ENCODE results near the gene RBM20. TPM values are rescaled to one million over a fixed set of nuclear protein-coding genes. Genes with fewer than 3 reads are reported as not detected.
A peak's percentile ranks its signal among the peaks of the same experiment; 100 is the strongest.

The RBM20 gene
- total and polyA plus RNA-seq, 2 of the 13 experiments (the other 11 are each of a cell fraction or from before 2014, with no cell fraction given): 0.02 to 0.22 TPM

- TF ChIP-seq ZFP36L1 (CRISPR knock-in tag; IDR thresholded peaks at IDR 0.05) (no peak), MYC (CRISPR knock-in tag; IDR thresholded peaks at IDR 0.05; ENCODE audit: borderline replicate concordance) (no peak), TFE3 (CRISPR knock-in tag; IDR thresholded peaks at IDR 0.05) (no peak; the same call in 1 of the 2 replicates), TBX2 (CRISPR knock-in tag; IDR thresholded peaks at IDR 0.05; ENCODE audit: borderline replicate concordance) (peak; percentile 74; the same call in 1 of the 2 replicates), ZNF3 (CRISPR knock-in tag; IDR thresholded peaks at IDR 0.05) (no peak), ZNF484 (CRISPR knock-in tag; IDR thresholded peaks at IDR 0.05; ENCODE audit: borderline replicate concordance, low read depth) (no peak), ATF3 (CRISPR knock-in tag; IDR thresholded peaks at IDR 0.05) (no peak), AHR (CRISPR knock-in tag; IDR thresholded peaks at IDR 0.05) (no peak), SNAI1 (CRISPR knock-in tag; IDR thresholded peaks at IDR 0.05; ENCODE audit: borderline replicate concordance) (no peak), LRRFIP1 (CRISPR knock-in tag; conservative IDR thresholded peaks at IDR 0.05) (no peak), ZNF260 (CRISPR knock-in tag; IDR thresholded peaks at IDR 0.05; ENCODE audit: borderline replicate concordance, low read depth) (no peak), ZBTB44 (CRISPR knock-in tag; IDR thresholded peaks at IDR 0.05) (no peak), ISL2 (CRISPR knock-in tag; IDR thresholded peaks at IDR 0.05) (no peak), ZNF788 (CRISPR knock-in tag; IDR thresholded peaks at IDR 0.05; ENCODE audit: borderline replicate concordance) (no peak), HDAC2 (CRISPR knock-in tag; IDR thresholded peaks at IDR 0.05) (peak; percentile 68), MTA1 (CRISPR knock-in tag; IDR thresholded peaks at IDR 0.05; ENCODE audit: borderline replicate concordance) (no peak), NFE2L1 (CRISPR knock-in tag; IDR thresholded peaks at IDR 0.05; ENCODE audit: borderline replicate concordance) (no peak), NFKBIZ (CRISPR knock-in tag; IDR thresholded peaks at IDR 0.05) (no peak)
- TF ChIP-seq, protein P1, sequence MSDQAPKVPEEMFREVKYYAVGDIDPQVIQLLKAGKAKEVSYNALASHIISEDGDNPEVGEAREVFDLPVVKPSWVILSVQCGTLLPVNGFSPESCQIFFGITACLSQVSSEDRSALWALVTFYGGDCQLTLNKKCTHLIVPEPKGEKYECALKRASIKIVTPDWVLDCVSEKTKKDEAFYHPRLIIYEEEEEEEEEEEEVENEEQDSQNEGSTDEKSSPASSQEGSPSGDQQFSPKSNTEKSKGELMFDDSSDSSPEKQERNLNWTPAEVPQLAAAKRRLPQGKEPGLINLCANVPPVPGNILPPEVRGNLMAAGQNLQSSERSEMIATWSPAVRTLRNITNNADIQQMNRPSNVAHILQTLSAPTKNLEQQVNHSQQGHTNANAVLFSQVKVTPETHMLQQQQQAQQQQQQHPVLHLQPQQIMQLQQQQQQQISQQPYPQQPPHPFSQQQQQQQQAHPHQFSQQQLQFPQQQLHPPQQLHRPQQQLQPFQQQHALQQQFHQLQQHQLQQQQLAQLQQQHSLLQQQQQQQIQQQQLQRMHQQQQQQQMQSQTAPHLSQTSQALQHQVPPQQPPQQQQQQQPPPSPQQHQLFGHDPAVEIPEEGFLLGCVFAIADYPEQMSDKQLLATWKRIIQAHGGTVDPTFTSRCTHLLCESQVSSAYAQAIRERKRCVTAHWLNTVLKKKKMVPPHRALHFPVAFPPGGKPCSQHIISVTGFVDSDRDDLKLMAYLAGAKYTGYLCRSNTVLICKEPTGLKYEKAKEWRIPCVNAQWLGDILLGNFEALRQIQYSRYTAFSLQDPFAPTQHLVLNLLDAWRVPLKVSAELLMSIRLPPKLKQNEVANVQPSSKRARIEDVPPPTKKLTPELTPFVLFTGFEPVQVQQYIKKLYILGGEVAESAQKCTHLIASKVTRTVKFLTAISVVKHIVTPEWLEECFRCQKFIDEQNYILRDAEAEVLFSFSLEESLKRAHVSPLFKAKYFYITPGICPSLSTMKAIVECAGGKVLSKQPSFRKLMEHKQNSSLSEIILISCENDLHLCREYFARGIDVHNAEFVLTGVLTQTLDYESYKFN (CRISPR knock-in tag; conservative IDR thresholded peaks at IDR 0.05): peak; percentile 74
- TF ChIP-seq, protein P2, sequence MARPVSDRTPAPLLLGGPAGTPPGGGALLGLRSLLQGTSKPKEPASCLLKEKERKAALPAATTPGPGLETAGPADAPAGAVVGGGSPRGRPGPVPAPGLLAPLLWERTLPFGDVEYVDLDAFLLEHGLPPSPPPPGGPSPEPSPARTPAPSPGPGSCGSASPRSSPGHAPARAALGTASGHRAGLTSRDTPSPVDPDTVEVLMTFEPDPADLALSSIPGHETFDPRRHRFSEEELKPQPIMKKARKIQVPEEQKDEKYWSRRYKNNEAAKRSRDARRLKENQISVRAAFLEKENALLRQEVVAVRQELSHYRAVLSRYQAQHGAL (CRISPR knock-in tag; IDR thresholded peaks at IDR 0.05; ENCODE audit: not compliant biosample characterization): no peak
These were observed 95.7 kb downstream of the RBM20 start (continued) for GRCh38 chr10:110739811-110740271.
